ENCODE data around the gene AR.

The AR gene

GRCh38 chrX:67777148-67777547 is 233.3 kb downstream of the AR start:
- Histone ChIP-seq H3K4me2 (ENCODE audit: low read depth, low read length) (no peak overlapping the region), H3K4me3 (ENCODE audit: low read length) (no peak overlapping the region), H2AFZ (ENCODE audit: low read length) (no peak overlapping the region), H3K9me2 (replicated peaks; ENCODE audit: insufficient read depth, low read length) (no peaks in the 10 kb centered on the region), H3K36me3 (replicated peaks; ENCODE audit: insufficient read depth, low read length) (no peaks in the 10 kb centered on the region), H3K27ac (ENCODE audit: low read length) (no peak overlapping the region), H3K27me3 (replicated peaks; ENCODE audit: insufficient read depth, low read length) (no peaks in the 10 kb centered on the region), H3K79me2 (ENCODE audit: low read length) (no peaks in the 10 kb centered on the region), H3F3A (ENCODE audit: insufficient read depth, low read length) (no peaks in the 10 kb centered on the region), H3K9me3 (replicated peaks; ENCODE audit: insufficient read depth, low read length) (no peaks in the 10 kb centered on the region), H3K9ac (ENCODE audit: low read length) (no peak overlapping the region), H3K4me1 (ENCODE audit: low read length) (no peaks in the 10 kb centered on the region), H4K20me1 (ENCODE audit: insufficient read depth, low read length) (no peaks in the 10 kb centered on the region)
- no peak for DNase-seq
- TF ChIP-seq CTCF (IDR thresholded peaks at IDR 0.05; ENCODE audit: low read length): no peak
- no peak for TF ChIP-seq EZH2 (optimal IDR thresholded peaks at IDR 0.05; ENCODE audit: low read depth, low read length)
- no peak for TF ChIP-seq EZH2phosphoT487 (IDR thresholded peaks at IDR 0.05; ENCODE audit: low read length)

- Histone ChIP-seq H3K9me3 (replicated peaks; ENCODE audit: insufficient read depth, low read length) (no peaks in the 10 kb centered on the region), H3K79me2 (ENCODE audit: low read length) (no peaks in the 10 kb centered on the region), H3K9me2 (replicated peaks; ENCODE audit: insufficient read depth, low read length) (no peaks in the 10 kb centered on the region), H3K4me1 (ENCODE audit: low read length) (no peaks in the 10 kb centered on the region), H3K4me3 (ENCODE audit: low read length) (no peak overlapping the region), H3K27me3 (replicated peaks; ENCODE audit: insufficient read depth, low read length) (no peaks in the 10 kb centered on the region), H3K36me3 (replicated peaks; ENCODE audit: insufficient read depth, low read length) (no peaks in the 10 kb centered on the region), H4K20me1 (ENCODE audit: insufficient read depth, low read length) (no peaks in the 10 kb centered on the region), H3K27ac (ENCODE audit: low read length) (no peak overlapping the region), H2AFZ (ENCODE audit: low read length) (no peak overlapping the region), H3K4me2 (ENCODE audit: low read depth, low read length) (no peak overlapping the region), H3K9ac (ENCODE audit: low read length) (no peak overlapping the region), H3F3A (ENCODE audit: insufficient read depth, low read length) (no peaks in the 10 kb centered on the region)
- DNase-seq: no peak
- no peak for TF ChIP-seq CTCF (IDR thresholded peaks at IDR 0.05; ENCODE audit: low read length)
- TF ChIP-seq EZH2phosphoT487 (IDR thresholded peaks at IDR 0.05; ENCODE audit: low read length): no peak
- no peak for TF ChIP-seq EZH2 (optimal IDR thresholded peaks at IDR 0.05; ENCODE audit: low read depth, low read length)
Measured at GRCh38 chrX:67779099-67779498, 235.3 kb downstream of the AR start.
